HG02884 (cell line): ENCODE results near the gene IGSF10.

Experiments used
- ATAC-seq: cut with Tn5 transposase; IDR thresholded peaks from one replicate; pipeline ENCODE4 v1.9.1; 2021; ENCODE audit warnings: mild to moderate bottlenecking, moderate library complexity; ENCODE audit not compliant: unreplicated experiment

IGSF10 gene

DNA sequence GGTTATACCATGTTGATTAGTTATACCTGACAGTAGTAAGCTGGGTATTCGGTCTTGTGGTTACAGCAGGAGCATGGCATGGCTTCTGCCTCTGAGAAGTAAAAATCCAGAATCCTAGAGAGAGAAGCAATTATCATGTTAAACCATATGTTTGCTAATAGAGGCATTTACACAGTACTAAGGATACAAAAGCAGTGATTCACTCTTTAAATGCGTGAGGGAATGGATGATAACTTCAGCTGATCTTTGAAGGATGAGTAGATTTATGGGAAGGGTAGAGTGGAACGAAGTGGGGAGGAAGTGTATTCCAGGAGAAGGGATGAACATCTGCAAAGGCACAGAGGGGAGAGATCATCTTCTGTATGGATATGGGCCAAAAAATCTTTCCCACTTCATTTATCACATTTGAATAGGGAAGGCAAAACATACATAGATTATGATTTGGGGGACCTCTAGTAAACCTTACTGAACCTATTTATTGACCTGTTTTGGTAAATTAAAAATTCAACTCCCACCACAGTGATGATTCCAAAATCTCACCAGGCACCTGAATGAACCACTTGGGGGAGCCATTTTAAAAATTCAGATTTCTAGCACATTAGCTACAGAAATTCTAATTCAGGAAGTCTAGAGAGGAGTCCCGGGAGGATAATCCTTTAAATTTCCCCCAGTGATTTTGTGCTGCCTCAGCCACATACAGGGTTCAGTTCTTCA lies 35.1 kb downstream of the IGSF10 start:
- ATAC-seq, result peak; percentile 27

DNA sequence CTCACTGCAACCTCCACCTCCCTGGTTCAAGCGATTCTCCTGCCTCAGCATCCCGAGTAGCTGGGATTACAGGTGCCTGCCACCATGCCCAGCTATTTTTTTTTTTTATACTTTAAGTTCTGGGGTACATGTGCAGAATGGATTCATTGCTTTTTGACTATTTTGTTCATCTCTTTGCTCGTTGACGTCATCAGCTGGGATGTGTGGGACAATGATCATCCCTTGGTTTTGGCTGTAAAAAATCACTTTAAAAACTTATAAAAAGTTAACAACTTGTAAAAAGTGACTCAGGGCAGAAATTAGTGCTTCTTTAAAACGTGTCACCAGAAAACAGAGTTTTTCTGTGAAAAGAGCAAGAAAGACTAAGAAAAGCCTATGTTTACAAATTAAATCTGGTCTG lies 37.8 kb downstream of the IGSF10 start:
- ATAC-seq, result no peak

GRCh38 chr3:151421938-151422337 lies 38.9 kb downstream of the IGSF10 start:
- ATAC-seq, result peak; percentile 66

DNA sequence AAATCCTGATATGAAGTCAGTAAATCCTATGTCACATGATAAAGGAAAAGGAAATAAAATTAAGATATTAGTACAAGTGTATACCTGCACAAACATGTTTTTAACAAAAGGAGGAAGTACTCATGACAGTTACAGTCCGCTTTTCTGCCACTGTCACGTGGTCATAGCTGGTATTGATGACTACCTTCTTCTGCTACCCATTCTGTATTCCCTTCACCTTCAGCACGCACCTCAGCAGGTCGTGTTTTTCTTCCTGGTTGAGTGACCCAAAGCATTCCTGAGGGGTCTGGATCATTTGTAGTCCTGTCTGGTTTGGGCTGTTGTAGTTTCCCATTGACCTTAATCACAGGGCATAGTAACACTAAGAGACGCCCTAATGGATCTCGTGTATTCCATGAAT lies 41.1 kb downstream of the IGSF10 start:
- ATAC-seq, result no peak

DNA sequence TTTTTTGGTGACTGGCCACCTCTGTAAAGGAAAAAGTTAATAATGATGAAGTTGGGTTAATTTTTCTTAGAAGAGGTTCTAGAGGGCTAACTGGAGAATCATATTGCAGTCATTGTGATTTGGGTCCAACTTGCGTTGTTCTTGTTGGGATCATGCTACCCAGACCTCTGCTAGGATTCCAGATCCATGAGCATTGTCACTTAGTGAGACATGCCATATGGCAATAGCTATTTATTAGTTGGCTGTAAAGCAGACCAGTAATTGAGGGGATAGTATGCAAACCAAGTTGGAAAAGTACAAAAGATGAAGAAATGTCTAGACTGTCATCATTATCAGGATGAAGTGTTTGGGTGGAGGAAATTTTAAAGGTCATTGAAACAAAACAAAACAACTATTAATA lies 45.6 kb downstream of the IGSF10 start:
- ATAC-seq, result no peak

DNA sequence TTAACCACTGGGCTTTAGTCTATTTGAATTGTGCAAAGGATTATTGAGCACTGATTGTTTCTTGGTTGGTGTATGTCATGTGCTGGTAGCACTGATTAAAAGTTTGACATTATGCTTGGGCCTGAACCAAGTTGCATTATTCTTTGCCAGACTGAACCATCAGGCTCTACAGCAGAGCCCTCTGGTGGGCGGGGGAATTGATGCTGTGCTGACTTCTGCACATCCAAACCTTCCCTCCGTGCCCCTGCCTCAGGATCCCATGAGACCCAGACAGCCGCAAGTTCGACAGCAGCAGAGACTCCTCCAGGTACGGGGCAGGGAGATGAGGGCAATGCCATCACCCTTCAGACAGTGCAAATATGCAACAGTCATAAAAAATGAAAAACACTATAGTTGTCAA lies 47.9 kb downstream of the IGSF10 start:
- ATAC-seq, result no peak
